Measurements from ENCODE around the gene ZSWIM1. TPM values are rescaled to one million over a fixed set of nuclear protein-coding genes. Genes with fewer than 3 reads are reported as not detected.
A peak's percentile ranks its signal among the peaks of the same experiment; 100 is the strongest.

ZSWIM1 gene
- total RNA-seq, 4 donors from 2014 or later: 5.5 to 9.9 (median 7.0) TPM

DNA sequence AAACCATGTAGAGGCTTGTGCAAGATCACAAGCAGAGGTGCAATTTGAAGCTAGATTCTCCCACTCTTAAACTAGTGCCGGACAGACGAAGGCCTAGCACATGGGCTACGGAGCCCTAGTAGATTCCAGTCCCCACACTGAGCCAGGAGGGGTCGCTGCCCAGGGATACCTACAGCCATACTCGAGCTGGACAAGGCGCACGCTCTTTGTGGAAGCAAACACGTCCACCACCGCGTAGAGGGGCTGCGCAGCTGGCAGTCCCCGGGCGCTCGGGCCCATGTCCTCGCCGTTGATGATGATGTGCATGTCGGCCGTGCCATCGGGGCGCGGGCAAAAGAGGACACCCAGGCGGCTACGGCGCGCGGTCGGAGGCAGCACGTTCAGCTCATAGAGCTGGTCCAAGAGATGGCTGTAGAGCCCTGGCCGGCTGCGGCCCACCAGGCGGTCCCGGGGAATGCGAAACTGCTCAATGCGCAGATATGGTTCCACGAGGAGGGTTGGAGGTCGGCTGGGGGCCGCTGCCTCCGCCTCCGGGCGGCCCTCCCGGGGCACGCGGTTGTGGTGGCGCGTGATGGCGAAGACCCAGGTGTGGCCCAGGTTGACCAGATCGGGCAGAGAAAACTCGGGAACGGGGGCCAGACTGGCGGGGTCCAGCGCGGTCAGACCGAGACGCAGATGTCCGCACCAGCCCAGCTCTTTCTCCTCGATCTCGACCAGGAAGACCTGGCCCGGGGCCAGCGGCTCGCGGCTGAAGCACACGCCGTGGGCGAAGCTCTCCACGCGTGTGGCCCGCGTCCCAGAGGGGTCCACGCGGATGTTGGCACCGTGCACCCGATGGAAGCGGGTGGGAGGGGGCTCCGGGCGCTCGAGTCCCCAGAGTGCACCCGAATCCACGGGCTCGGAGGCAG lies 9.3 kb downstream of the ZSWIM1 start:
- TF ChIP-seq CTCF (IDR thresholded peaks at IDR 0.05): peak in 1 of 3 donors; percentile 31
- peak; percentile 80 for DNase-seq (ENCODE audit: low spot score)
- peak; percentile 83 for ATAC-seq (ENCODE audit: low FRiP score)

DNA sequence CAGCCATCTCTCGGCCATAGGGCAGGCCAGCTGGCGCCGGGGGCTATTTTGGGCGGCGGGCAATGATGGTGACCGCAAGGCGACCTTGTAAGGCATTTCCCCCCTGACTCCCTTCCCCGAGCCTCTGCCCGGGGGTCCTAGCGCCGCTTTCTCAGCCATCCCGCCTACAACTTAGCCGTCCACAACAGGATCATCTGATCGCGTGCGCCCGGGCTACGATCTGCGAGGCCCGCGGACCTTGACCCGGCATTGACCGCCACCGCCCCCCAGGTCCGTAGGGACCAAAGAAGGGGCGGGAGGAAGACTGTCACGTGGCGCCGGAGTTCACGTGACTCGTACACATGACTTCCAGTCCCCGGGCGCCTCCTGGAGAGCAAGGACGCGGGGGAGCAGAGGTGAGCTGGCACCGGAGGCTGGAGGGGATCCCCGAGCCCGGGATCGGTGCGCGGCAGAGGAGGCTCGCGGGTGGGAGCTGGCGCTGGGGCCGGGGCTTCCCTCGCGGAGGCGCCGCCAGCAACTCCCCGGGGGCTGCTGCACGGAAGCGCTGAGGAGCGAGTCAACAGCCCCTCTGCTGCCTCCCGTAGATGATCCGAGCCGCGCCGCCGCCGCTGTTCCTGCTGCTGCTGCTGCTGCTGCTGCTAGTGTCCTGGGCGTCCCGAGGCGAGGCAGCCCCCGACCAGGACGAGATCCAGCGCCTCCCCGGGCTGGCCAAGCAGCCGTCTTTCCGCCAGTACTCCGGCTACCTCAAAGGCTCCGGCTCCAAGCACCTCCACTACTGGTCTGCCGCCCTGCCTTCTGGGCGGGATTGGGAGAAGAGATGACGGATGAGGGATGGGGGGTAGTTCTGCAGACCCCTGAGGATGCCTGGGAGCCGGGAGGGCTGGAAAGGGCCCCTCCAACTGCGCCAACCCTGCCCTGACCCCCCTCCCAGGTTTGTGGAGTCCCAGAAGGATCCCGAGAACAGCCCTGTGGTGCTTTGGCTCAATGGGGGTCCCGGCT lies 10.3 kb downstream of the ZSWIM1 start, which contains the start of the genes CTSA and NEURL2:
CTSA (plus strand) TSS at position 351 of the 999 bp plus-strand sequence; CDS start at position 585, 234 bp downstream.
NEURL2 (minus strand) TSS at position 224 of the 999 bp plus-strand sequence; CDS start at position 7, 217 bp downstream.
- peak; percentile 85 for ATAC-seq (ENCODE audit: low FRiP score)
- TF ChIP-seq CTCF (IDR thresholded peaks at IDR 0.05): no peak
- DNase-seq (ENCODE audit: low spot score): peak; percentile 95

DNA sequence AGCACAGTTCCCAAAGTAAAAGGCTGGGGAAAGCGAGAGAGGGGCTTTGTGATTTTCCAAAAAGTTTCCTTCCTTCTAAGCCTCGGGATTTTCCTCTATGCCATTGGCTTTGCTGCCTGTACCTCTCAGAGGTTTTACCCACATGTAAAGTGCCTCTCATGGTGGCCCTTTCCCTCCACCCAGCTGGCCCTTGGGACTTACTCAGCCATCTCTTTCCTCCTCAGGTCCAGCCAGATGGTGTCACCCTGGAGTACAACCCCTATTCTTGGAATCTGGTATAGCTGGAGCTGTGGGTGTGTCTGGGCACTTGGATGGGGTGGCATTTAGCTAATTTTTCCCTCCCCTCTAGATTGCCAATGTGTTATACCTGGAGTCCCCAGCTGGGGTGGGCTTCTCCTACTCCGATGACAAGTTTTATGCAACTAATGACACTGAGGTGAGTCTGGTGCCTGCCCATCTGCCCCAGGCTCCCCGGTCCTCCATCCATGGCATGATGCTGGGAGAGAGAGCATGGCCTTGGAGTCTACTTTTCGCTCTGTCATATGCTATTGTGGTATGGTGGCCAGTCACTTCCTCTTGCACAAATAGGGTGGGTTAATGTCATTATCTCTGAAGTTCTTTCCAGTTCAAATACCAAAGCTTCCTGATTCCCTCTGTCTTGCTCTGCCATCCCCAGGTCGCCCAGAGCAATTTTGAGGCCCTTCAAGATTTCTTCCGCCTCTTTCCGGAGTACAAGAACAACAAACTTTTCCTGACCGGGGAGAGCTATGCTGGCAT lies 11.2 kb downstream of the ZSWIM1 start:
- ATAC-seq (ENCODE audit: low FRiP score): no peak
- no peak for TF ChIP-seq CTCF (IDR thresholded peaks at IDR 0.05)

GRCh38 chr20:45892828-45893500 lies 11.9 kb downstream of the ZSWIM1 start:
- ATAC-seq (ENCODE audit: low FRiP score) (no peak), DNase-seq (ENCODE audit: low spot score) (no peak)
- TF ChIP-seq CTCF (IDR thresholded peaks at IDR 0.05): no peak

More for the DNA sequence above, 11.2 kb downstream of the ZSWIM1 start:
- no peak for DNase-seq (ENCODE audit: low spot score)

DNA sequence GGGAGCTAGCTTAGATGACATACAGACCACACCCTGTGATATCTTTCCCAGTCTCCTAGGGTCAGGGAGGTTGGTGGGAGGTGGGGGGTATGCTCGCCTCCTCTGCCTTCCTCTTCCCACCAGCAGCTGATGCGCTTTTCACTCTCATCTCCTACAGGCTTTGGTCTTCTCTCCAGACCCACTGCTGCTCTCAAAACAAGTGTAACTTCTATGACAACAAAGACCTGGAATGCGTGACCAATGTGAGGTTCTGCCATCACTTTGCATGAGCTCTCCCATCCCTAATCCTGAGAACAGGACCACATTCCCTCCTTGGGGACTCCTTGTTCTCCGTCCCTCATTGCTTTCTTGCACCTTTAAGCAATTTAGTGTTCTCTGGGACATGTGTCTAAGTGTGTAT lies 12.8 kb downstream of the ZSWIM1 start:
- ATAC-seq (ENCODE audit: low FRiP score) (no peak), DNase-seq (ENCODE audit: low spot score) (no peak)
- no peak for TF ChIP-seq CTCF (IDR thresholded peaks at IDR 0.05)

GRCh38 chr20:45894797-45895196 lies 13.8 kb downstream of the ZSWIM1 start:
- no peak for TF ChIP-seq CTCF (IDR thresholded peaks at IDR 0.05)
- DNase-seq (ENCODE audit: low spot score): no peak

More at GRCh38 chr20:45894797-45895196, 13.8 kb downstream of the ZSWIM1 start:
- ATAC-seq (ENCODE audit: low FRiP score): no peak
